ENCODE data around the gene TST.

The TST gene

GRCh38 chr22:36979016-36979910, 40.0 kb downstream of the TST start:
- no peaks in the 10 kb centered on the region for H3K79me2 ChIP-seq (ENCODE audit: control insufficient read depth, insufficient read depth, low read length, unreplicated experiment)
- no peak overlapping the region for H3K27ac ChIP-seq (ENCODE audit: low read depth, low read length)
- no peak overlapping the region for H3K4me3 ChIP-seq (ENCODE audit: low read depth, low read length)
- H3K27me3 ChIP-seq (ENCODE audit: insufficient read depth, low read length), result no peaks in the 10 kb centered on the region
- no peak overlapping the region for H2AFZ ChIP-seq (ENCODE audit: low read length, unreplicated experiment)
- no peaks in the 10 kb centered on the region for H3K36me3 ChIP-seq (ENCODE audit: insufficient read depth, low read length)
- no peaks in the 10 kb centered on the region for H3K4me1 ChIP-seq (ENCODE audit: control insufficient read depth, insufficient read depth, low read length, unreplicated experiment)

GRCh38 chr22:36977947-36978660, 41.1 kb downstream of the TST start:
- peak overlapping the region; percentile 97 for H2AFZ ChIP-seq (ENCODE audit: low read length, unreplicated experiment)
- no peaks in the 10 kb centered on the region for H3K79me2 ChIP-seq (ENCODE audit: control insufficient read depth, insufficient read depth, low read length, unreplicated experiment)
- no peak overlapping the region for H3K27ac ChIP-seq (ENCODE audit: low read depth, low read length)
- no peaks in the 10 kb centered on the region for H3K4me1 ChIP-seq (ENCODE audit: control insufficient read depth, insufficient read depth, low read length, unreplicated experiment)
- H3K27me3 ChIP-seq (ENCODE audit: insufficient read depth, low read length), result no peaks in the 10 kb centered on the region
- H3K36me3 ChIP-seq (ENCODE audit: insufficient read depth, low read length), result no peaks in the 10 kb centered on the region
- H3K4me3 ChIP-seq (ENCODE audit: low read depth, low read length), result peak overlapping the region; percentile 74

GRCh38 chr22:36977401-36977861, 41.8 kb downstream of the TST start:
- peak overlapping the region; percentile 74 for H3K4me3 ChIP-seq (ENCODE audit: low read depth, low read length)
- H2AFZ ChIP-seq (ENCODE audit: low read length, unreplicated experiment), result peak overlapping the region; percentile 97
- H3K79me2 ChIP-seq (ENCODE audit: control insufficient read depth, insufficient read depth, low read length, unreplicated experiment), result no peaks in the 10 kb centered on the region
- no peaks in the 10 kb centered on the region for H3K4me1 ChIP-seq (ENCODE audit: control insufficient read depth, insufficient read depth, low read length, unreplicated experiment)
- H3K36me3 ChIP-seq (ENCODE audit: insufficient read depth, low read length), result no peaks in the 10 kb centered on the region
- no peak overlapping the region for H3K27ac ChIP-seq (ENCODE audit: low read depth, low read length)
- no peaks in the 10 kb centered on the region for H3K27me3 ChIP-seq (ENCODE audit: insufficient read depth, low read length)

- Histone ChIP-seq H3K79me2 (ENCODE audit: control insufficient read depth, insufficient read depth, low read length, unreplicated experiment) (no peaks in the 10 kb centered on the region), H3K4me1 (ENCODE audit: control insufficient read depth, insufficient read depth, low read length, unreplicated experiment) (no peaks in the 10 kb centered on the region), H3K27me3 (ENCODE audit: insufficient read depth, low read length) (no peaks in the 10 kb centered on the region), H3K27ac (ENCODE audit: low read depth, low read length) (no peak overlapping the region), H3K36me3 (ENCODE audit: insufficient read depth, low read length) (no peaks in the 10 kb centered on the region), H2AFZ (ENCODE audit: low read length, unreplicated experiment) (no peak overlapping the region), H3K4me3 (ENCODE audit: low read depth, low read length) (no peak overlapping the region)
Observed at GRCh38 chr22:36976606-36977005, 42.6 kb downstream of the TST start.

- no peak overlapping the region for H3K4me3 ChIP-seq (ENCODE audit: low read depth, low read length)
- no peak overlapping the region for H2AFZ ChIP-seq (ENCODE audit: low read length, unreplicated experiment)
- no peaks in the 10 kb centered on the region for H3K79me2 ChIP-seq (ENCODE audit: control insufficient read depth, insufficient read depth, low read length, unreplicated experiment)
- H3K4me1 ChIP-seq (ENCODE audit: control insufficient read depth, insufficient read depth, low read length, unreplicated experiment), result peaks cover 3% of the 10 kb centered on the region
- H3K27me3 ChIP-seq (ENCODE audit: insufficient read depth, low read length), result no peaks in the 10 kb centered on the region
- no peaks in the 10 kb centered on the region for H3K36me3 ChIP-seq (ENCODE audit: insufficient read depth, low read length)
- no peak overlapping the region for H3K27ac ChIP-seq (ENCODE audit: low read depth, low read length)
Observed at GRCh38 chr22:36971341-36972125, 47.7 kb downstream of the TST start.

GRCh38 chr22:36968249-36968964, 50.8 kb downstream of the TST start:
- Histone ChIP-seq H3K4me3 (ENCODE audit: low read depth, low read length) (no peak overlapping the region), H3K27me3 (ENCODE audit: insufficient read depth, low read length) (no peaks in the 10 kb centered on the region), H3K27ac (ENCODE audit: low read depth, low read length) (no peak overlapping the region)

GRCh38 chr22:36966851-36967540, 52.3 kb downstream of the TST start:
- Histone ChIP-seq H3K79me2 (ENCODE audit: control insufficient read depth, insufficient read depth, low read length, unreplicated experiment) (no peaks in the 10 kb centered on the region), H3K27ac (ENCODE audit: low read depth, low read length) (no peak overlapping the region), H2AFZ (ENCODE audit: low read length, unreplicated experiment) (no peak overlapping the region), H3K4me3 (ENCODE audit: low read depth, low read length) (no peak overlapping the region), H3K4me1 (ENCODE audit: control insufficient read depth, insufficient read depth, low read length, unreplicated experiment) (peaks cover 3% of the 10 kb centered on the region), H3K36me3 (ENCODE audit: insufficient read depth, low read length) (no peaks in the 10 kb centered on the region), H3K27me3 (ENCODE audit: insufficient read depth, low read length) (peaks cover 2% of the 10 kb centered on the region)

More at GRCh38 chr22:36968249-36968964, 50.8 kb downstream of the TST start:
- H3K4me1 ChIP-seq (ENCODE audit: control insufficient read depth, insufficient read depth, low read length, unreplicated experiment), result peaks cover 3% of the 10 kb centered on the region
- no peaks in the 10 kb centered on the region for H3K79me2 ChIP-seq (ENCODE audit: control insufficient read depth, insufficient read depth, low read length, unreplicated experiment)
- H2AFZ ChIP-seq (ENCODE audit: low read length, unreplicated experiment), result no peak overlapping the region
- H3K36me3 ChIP-seq (ENCODE audit: insufficient read depth, low read length), result no peaks in the 10 kb centered on the region

GRCh38 chr22:36965696-36966095, 53.6 kb downstream of the TST start:
- H3K36me3 ChIP-seq (ENCODE audit: insufficient read depth, low read length), result no peaks in the 10 kb centered on the region
- no peaks in the 10 kb centered on the region for H3K79me2 ChIP-seq (ENCODE audit: control insufficient read depth, insufficient read depth, low read length, unreplicated experiment)
- no peak overlapping the region for H2AFZ ChIP-seq (ENCODE audit: low read length, unreplicated experiment)
- H3K4me1 ChIP-seq (ENCODE audit: control insufficient read depth, insufficient read depth, low read length, unreplicated experiment), result peaks cover 3% of the 10 kb centered on the region
- H3K27me3 ChIP-seq (ENCODE audit: insufficient read depth, low read length), result peaks cover 15% of the 10 kb centered on the region
- no peak overlapping the region for H3K27ac ChIP-seq (ENCODE audit: low read depth, low read length)
- H3K4me3 ChIP-seq (ENCODE audit: low read depth, low read length), result no peak overlapping the region

- H2AFZ ChIP-seq (ENCODE audit: low read length, unreplicated experiment), result no peak overlapping the region
- peaks cover 3% of the 10 kb centered on the region for H3K4me1 ChIP-seq (ENCODE audit: control insufficient read depth, insufficient read depth, low read length, unreplicated experiment)
- no peak overlapping the region for H3K27ac ChIP-seq (ENCODE audit: low read depth, low read length)
- H3K4me3 ChIP-seq (ENCODE audit: low read depth, low read length), result no peak overlapping the region
- peaks cover 18% of the 10 kb centered on the region for H3K27me3 ChIP-seq (ENCODE audit: insufficient read depth, low read length)
- no peaks in the 10 kb centered on the region for H3K36me3 ChIP-seq (ENCODE audit: insufficient read depth, low read length)
- no peaks in the 10 kb centered on the region for H3K79me2 ChIP-seq (ENCODE audit: control insufficient read depth, insufficient read depth, low read length, unreplicated experiment)
Observed at GRCh38 chr22:36964106-36964505, 55.1 kb downstream of the TST start.

Data from ACC112 (cell line).